ENCODE results near the gene RAD51B.
A peak's percentile ranks its signal among the peaks of the same experiment; 100 is the strongest.
"Not testable (repeated sequence)": the region's sequence is repeated elsewhere in the genome, so short reads cannot be mapped to it uniquely, and the experiment has no call there.

Gene RAD51B

GRCh38 chr14:68186500-68187276, 367.1 kb downstream of the RAD51B start:
- DNase-seq, result not testable (repeated sequence)

- DNase-seq, result no peak
These were observed 368.6 kb downstream of the RAD51B start for GRCh38 chr14:68188174-68188573.

GRCh38 chr14:68190032-68190431, 370.5 kb downstream of the RAD51B start:
- DNase-seq, result no peak

GRCh38 chr14:68191567-68192321, 372.2 kb downstream of the RAD51B start:
- DNase-seq, result no peak

- no peak for DNase-seq
These were observed 373.4 kb downstream of the RAD51B start for GRCh38 chr14:68192935-68193334.

GRCh38 chr14:68193970-68194681, 374.5 kb downstream of the RAD51B start:
- no peak for DNase-seq

- DNase-seq, result no peak
These were observed 375.5 kb downstream of the RAD51B start for GRCh38 chr14:68195126-68195525.

- no peak for DNase-seq
These were observed 379.3 kb downstream of the RAD51B start for GRCh38 chr14:68198713-68199495.

- no peak for DNase-seq
These were observed 380.1 kb downstream of the RAD51B start for GRCh38 chr14:68199554-68200151.

GRCh38 chr14:68203871-68204270, 384.3 kb downstream of the RAD51B start:
- no peak for DNase-seq

- no peak for DNase-seq
These were observed 388.6 kb downstream of the RAD51B start for GRCh38 chr14:68208218-68208617.

- DNase-seq, result no peak
These were observed 389.2 kb downstream of the RAD51B start for GRCh38 chr14:68208626-68209317.

GRCh38 chr14:68210729-68211299, 391.2 kb downstream of the RAD51B start:
- peak; percentile 28 for DNase-seq

- DNase-seq, result no peak
These were observed 391.8 kb downstream of the RAD51B start for GRCh38 chr14:68211421-68211820.

- DNase-seq, result no peak
These were observed 392.3 kb downstream of the RAD51B start for GRCh38 chr14:68211886-68212285.

GRCh38 chr14:68212361-68212760, 392.8 kb downstream of the RAD51B start:
- no peak for DNase-seq

- DNase-seq, result no peak
These were observed 394.9 kb downstream of the RAD51B start for GRCh38 chr14:68214431-68214830.

- DNase-seq, result no peak
These were observed 396.1 kb downstream of the RAD51B start for GRCh38 chr14:68215629-68216028.

- DNase-seq, result no peak
These were observed 396.5 kb downstream of the RAD51B start for GRCh38 chr14:68216079-68216478.

GRCh38 chr14:68216957-68217356, 397.4 kb downstream of the RAD51B start:
- no peak for DNase-seq

GRCh38 chr14:68217791-68218340, 398.3 kb downstream of the RAD51B start:
- DNase-seq, result no peak
